Iris pigment epithelial cell (primary cell): ENCODE results near the gene CIAO2B.
A peak's percentile ranks its signal among the peaks of the same experiment; 100 is the strongest.
"Not testable (repeated sequence)": the region's sequence is repeated elsewhere in the genome, so short reads cannot be mapped to it uniquely, and the experiment has no call there.

Source experiments
- DNase-seq: peaks from one replicate; pipeline ENCODE4 v3.0.0-alpha.2; 2011; ENCODE audit warnings: low read depth

CIAO2B gene

GRCh38 chr16:66934138-66934838 lies at the start of gene CIAO2B:
TSS of gene CIAO2B (minus strand) at chr16:66934402. CDS start at chr16:66934364, 38 bp downstream.
- DNase-seq = peak; percentile 84

DNA sequence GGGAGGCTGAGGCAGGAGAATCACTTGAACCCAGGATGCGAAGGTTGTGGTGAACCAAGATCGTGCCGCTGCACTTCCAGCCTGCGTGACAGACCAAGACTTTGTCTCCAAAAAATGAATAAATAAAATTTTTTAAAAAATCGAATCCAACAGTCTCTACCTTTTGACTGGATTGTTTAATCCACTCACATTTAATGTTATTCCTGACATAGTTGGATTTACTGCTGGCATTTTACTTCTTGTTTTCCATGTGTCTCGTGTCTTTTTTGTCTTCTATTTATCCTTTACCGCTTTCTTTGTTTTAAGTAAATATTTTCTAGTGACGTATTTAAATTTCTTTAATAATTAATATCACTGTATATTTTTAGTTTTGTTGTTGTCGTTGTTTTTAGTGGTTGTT lies 48.8 kb upstream of the CIAO2B start:
- DNase-seq = no peak

DNA sequence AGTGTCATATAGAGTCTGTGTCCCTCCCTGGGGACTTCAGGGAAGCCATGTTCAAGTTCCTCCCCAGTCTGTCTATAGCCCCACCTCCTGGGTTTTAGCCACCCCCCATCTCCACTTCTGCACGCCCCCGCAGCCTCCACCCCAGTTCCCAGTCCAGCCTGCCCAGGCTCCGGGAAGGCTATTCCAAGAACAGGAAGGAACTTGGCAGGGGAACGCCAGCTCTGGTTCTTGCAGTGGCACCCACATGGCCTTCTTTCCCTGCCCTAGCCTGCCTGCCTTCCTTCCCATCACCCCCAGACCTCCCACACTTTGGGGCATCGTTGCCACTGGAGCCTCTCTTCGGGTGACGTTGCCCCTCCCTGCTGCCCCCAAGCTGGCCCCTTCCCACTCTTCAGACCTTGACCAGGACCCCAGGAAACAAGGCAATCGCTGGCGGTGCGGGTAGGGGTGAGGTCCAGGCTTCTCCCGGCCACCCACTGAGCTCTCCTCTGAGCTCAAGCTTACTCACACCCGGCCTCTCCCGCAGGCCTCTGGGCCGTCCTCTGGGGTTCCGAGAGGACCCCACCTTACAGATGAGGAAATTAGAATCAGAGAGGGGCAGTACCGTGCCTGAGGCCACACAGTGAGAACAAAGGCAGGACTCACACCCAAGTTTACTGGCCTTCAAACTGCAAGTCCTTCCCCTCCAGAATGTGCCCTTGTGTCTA lies 45.0 kb upstream of the CIAO2B start:
- DNase-seq = no peak

- DNase-seq = peak; percentile 76
Measured at GRCh38 chr16:66977341-66978113, 43.3 kb upstream of the CIAO2B start.

- no peak for DNase-seq
Measured at GRCh38 chr16:66976746-66977145, 42.5 kb upstream of the CIAO2B start.

- DNase-seq = no peak
Measured at GRCh38 chr16:66975302-66975893, 41.2 kb upstream of the CIAO2B start.

DNA sequence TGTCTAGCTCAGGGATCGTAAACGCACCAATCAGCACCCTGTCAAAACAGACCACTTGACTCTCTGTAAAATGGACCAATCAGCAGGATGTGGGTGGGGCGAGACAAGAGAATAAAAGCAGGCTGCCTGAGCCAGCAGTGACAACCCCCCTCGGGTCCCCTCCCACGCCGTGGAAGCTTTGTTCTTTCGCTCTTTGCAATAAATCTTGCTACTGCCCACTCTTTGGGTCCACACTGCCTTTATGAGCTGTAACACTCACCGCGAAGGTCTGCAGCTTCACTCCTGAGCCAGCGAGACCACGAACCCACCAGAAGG lies 40.7 kb upstream of the CIAO2B start:
- not testable (repeated sequence) for DNase-seq

- DNase-seq = not testable (repeated sequence)
Measured at GRCh38 chr16:66974156-66974931, 40.1 kb upstream of the CIAO2B start.

GRCh38 chr16:66973716-66974115 lies 39.5 kb upstream of the CIAO2B start:
- no peak for DNase-seq

GRCh38 chr16:66972983-66973382 lies 38.8 kb upstream of the CIAO2B start:
- no peak for DNase-seq

DNA sequence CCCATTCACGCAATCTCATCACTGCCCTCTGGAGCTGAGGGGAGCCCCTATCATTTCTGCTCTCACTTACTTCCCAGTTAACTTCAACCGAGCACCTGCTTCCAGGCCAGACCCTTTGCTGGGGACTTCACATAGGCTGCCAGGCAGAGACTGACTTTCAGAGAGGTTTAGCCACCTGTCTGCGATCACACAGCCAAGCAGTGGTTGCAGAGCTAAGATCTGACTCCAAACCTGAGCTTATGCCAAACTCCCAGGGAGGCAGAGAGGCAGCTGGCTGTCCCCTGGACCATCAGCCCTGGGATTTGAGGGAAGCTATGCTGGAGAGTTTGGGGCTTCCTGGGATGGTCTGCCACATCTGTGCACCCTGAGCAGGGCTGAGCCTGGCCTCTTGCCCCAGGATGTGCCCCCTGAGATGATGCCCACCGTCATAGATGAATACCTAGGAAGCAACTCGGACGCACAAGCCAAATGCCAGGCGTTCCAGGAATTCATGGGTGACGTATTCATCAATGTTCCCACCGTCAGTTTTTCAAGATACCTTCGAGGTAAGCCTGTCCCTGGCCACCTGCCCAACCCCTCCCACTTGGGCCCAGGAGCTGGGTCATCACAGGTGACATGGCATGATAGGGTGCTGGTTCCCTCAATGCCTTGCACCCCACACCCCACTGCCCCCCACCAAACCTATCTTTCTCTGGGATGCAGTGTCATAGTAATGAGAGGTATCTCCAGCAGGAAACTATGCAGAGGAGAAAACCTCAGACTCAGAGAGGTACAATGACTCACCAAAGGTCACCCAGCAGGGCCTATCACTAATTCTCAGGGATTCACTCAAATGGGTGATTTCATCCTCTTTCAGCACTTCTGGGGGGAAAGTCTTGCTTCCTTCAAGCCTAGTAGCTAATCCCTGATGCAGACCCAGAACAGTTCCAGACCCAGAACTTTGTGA lies 36.8 kb upstream of the CIAO2B start:
- DNase-seq = peak; percentile 74

DNA sequence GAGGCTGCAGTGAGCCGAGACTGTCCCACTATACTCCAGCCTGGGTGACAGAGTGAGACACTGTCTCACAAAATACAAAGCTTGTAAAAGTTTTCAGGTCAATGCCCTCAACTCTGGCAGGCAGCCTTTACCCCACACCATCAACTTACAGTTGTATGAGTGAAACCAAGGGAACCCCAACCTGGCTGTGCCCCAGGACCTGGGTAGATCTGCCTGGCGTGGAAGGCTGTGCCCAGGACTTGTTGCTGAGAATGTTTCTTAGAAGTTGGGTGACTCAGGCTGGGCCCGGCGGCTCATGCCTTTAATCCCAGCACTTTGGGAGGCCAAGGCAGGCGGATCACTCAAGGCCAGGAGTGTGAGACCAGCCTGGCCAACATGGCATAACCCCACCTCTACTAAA lies 34.6 kb upstream of the CIAO2B start:
- DNase-seq = no peak

DNA sequence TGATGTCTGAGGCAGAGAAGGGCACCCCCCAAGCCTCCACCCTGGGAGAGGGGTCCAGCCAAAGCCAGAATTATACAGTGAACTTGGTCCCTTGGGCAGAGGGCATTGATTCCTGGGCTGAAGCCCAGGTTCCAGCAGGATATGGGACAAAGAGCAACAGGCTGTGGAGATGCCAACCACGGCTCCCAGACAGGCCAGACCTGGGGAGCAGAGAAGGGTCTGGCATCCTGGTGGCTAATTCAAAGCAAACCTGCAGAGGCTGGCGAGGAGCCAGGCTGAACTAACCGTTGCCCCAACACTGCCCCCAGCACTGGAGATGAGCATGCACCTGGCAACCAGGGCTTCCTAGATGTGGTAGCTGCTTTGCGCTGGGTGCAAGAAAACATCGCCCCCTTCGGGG lies 29.8 kb upstream of the CIAO2B start:
- DNase-seq = no peak

DNA sequence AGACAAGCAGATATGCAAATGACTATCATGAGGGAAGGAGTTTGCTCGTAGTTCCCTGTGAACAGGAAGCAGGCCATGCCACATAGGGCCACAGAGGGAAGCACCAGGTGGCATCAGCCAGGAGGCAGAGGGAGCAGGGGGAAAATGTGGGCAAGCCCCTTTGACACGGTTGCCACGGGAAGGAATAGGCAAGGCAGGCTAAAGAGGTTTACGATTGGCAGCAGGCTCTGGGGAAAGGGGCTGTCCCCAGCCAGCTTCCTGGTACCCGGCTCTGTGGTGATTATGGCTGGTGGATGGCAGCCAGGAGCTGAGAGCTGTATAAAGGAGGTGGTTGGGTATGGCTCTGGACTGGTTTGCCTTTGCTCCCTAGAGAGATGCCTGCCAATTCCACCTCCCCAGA lies 27.7 kb upstream of the CIAO2B start:
- no peak for DNase-seq

DNA sequence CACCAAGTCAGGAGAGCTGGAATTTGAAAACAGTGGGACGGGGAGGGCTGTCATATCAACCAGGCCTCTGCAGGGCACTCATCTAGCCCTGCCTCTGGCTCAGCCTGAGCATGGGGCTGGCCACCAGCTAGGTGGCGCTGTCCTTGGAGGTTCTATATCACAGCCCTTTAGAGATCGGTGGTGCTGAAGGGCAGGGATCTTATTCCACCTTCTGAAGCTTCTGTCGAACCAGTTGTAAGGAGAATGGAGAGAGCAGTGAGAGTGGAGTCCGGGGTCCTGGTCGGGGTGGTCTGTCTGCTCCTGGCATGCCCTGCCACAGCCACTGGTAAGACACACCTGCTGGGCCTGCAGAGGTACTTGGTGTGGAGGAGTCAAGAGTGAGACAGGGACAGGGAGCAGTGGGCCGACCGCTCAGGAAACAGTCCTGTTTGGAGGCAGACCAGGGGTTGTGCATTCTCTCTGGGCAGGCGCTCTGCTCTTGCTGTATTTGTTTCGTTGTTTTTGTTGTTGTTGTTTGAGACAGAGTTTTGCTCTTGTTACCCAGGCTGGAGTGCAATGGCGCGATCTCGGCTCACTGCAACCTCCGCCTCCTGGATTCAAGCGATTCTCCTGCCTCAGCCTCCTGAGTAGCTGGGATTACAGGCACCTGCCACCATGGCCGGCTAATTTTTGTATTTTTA lies 27.0 kb upstream of the CIAO2B start, which contains the start of gene CES3:
Gene CES3, plus strand, starts transcription at position 202 of the 680 bp plus-strand sequence. Its CDS starts 42 bp downstream, at position 244.
- peak; percentile 74 for DNase-seq

- no peak for DNase-seq
Measured at GRCh38 chr16:66960270-66960669, 26.1 kb upstream of the CIAO2B start.

GRCh38 chr16:66959704-66960161 lies 25.5 kb upstream of the CIAO2B start:
- no peak for DNase-seq

DNA sequence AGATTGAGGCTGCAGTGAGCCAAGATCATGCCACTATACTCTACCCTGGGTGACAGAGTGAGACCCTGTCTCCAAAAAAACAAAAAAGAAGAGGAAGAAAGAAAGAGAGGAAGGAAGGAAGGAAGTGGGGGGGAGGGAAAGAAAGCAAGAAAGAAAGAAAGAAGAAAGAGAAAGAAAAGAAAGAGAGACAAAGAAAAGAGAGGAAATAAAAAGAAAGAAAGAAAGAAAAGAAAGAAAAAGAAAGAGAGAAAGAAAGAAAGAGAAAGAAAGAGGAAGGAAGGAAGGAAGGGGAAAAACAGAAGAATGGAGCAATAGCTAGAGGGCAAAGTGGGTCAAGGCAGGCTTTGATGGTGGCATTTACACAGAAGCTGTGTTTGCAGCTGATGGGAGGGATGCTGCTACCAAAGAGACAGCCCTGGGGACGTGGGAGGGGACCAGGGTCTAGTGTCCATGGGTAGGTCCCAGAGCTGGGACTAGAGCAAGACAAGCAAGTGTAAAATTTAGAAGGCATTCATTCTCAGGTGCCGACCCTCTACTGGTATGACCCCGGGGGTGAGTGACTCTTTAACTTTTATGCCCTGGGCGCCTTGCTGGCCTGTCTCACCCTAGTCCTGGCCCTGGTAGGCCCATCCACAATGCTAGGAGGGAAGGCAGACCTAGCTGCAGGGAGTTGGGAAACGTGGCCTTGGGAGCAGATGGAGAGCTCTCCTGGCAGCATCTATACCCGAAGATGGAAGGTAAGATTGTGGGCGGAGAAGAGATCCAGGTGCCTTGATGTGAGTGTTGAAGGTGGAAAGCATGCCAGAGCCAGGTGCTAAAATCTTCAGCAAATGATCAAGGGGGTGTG lies 24.9 kb upstream of the CIAO2B start:
- DNase-seq = no peak

DNA sequence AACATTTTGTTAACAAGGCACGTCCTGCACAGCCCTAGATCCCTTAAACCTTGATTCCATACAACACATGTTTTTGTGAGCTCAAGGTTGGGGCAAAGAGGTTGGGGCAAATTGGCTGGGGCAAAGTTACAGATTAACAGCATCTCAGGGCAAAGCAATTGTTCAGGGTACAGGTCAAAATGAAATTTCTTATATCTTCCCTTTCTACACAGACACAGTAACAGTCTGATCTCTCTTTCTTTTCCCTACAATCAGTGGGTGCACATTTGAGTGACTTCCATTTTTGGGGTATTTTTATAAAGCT lies 21.9 kb upstream of the CIAO2B start:
- DNase-seq = not testable (repeated sequence)
